GM19452 (cell line): Measurements from ENCODE around the gene JUNB.

ENCODE experiments used
- ATAC-seq: cut with Tn5 transposase; IDR thresholded peaks from one replicate; pipeline ENCODE4 v1.9.1; 2021; ENCODE audit not compliant: unreplicated experiment

Gene JUNB

GRCh38 chr19:12840091-12841079 lies 49.1 kb downstream of the JUNB start:
- ATAC-seq, result no peak

- no peak for ATAC-seq
These were observed 49.8 kb downstream of the JUNB start for GRCh38 chr19:12841094-12841493.

GRCh38 chr19:12842511-12842910 lies 51.2 kb downstream of the JUNB start:
- ATAC-seq, result no peak
